ENCODE results near the gene CMTM4.

DNA sequence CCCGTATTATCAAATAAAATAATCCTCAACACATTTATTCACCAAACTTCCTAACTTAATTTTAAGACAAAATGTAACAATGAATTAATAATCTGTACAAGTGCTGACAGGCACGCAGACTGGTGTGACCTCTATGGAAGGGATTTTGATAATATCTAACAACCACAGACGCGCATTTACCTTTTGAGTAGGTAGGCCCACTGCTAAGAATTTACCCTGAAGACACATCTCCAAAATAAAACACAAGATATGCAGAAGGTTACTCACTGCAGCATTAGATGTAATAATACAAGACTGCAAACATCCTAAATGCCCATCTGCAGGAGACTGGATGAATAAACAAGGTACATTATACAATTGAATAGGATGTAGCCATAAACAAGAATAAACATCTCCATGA, 22.7 kb upstream of the CMTM4 start:
- no peak for TF ChIP-seq EZH2phosphoT487 (IDR thresholded peaks at IDR 0.05; ENCODE audit: unreplicated experiment)
- TF ChIP-seq, protein P1, sequence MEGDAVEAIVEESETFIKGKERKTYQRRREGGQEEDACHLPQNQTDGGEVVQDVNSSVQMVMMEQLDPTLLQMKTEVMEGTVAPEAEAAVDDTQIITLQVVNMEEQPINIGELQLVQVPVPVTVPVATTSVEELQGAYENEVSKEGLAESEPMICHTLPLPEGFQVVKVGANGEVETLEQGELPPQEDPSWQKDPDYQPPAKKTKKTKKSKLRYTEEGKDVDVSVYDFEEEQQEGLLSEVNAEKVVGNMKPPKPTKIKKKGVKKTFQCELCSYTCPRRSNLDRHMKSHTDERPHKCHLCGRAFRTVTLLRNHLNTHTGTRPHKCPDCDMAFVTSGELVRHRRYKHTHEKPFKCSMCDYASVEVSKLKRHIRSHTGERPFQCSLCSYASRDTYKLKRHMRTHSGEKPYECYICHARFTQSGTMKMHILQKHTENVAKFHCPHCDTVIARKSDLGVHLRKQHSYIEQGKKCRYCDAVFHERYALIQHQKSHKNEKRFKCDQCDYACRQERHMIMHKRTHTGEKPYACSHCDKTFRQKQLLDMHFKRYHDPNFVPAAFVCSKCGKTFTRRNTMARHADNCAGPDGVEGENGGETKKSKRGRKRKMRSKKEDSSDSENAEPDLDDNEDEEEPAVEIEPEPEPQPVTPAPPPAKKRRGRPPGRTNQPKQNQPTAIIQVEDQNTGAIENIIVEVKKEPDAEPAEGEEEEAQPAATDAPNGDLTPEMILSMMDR (conservative IDR thresholded peaks at IDR 0.05; ENCODE audit: low read depth in 2 of 2), result no peak
- no peak for TF ChIP-seq EZH2 (IDR thresholded peaks at IDR 0.05; ENCODE audit: low read depth, unreplicated experiment)
- TF ChIP-seq, protein P2, sequence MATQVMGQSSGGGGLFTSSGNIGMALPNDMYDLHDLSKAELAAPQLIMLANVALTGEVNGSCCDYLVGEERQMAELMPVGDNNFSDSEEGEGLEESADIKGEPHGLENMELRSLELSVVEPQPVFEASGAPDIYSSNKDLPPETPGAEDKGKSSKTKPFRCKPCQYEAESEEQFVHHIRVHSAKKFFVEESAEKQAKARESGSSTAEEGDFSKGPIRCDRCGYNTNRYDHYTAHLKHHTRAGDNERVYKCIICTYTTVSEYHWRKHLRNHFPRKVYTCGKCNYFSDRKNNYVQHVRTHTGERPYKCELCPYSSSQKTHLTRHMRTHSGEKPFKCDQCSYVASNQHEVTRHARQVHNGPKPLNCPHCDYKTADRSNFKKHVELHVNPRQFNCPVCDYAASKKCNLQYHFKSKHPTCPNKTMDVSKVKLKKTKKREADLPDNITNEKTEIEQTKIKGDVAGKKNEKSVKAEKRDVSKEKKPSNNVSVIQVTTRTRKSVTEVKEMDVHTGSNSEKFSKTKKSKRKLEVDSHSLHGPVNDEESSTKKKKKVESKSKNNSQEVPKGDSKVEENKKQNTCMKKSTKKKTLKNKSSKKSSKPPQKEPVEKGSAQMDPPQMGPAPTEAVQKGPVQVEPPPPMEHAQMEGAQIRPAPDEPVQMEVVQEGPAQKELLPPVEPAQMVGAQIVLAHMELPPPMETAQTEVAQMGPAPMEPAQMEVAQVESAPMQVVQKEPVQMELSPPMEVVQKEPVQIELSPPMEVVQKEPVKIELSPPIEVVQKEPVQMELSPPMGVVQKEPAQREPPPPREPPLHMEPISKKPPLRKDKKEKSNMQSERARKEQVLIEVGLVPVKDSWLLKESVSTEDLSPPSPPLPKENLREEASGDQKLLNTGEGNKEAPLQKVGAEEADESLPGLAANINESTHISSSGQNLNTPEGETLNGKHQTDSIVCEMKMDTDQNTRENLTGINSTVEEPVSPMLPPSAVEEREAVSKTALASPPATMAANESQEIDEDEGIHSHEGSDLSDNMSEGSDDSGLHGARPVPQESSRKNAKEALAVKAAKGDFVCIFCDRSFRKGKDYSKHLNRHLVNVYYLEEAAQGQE (IDR thresholded peaks at IDR 0.05; ENCODE audit: unreplicated experiment), result no peak
- no peak for TF ChIP-seq POLR2AphosphoS5 (IDR thresholded peaks at IDR 0.05; ENCODE audit: low read depth)
- no peak for TF ChIP-seq CREB1 (CRISPR knock-in tag; IDR thresholded peaks at IDR 0.05; ENCODE audit: low read depth)
- TF ChIP-seq NANOG (IDR thresholded peaks at IDR 0.05; ENCODE audit: borderline replicate concordance), result no peak
- no peak for TF ChIP-seq JUNB (IDR thresholded peaks at IDR 0.05; ENCODE audit: unreplicated experiment)
- TF ChIP-seq ZNF331 (CRISPR knock-in tag; IDR thresholded peaks at IDR 0.05; ENCODE audit: low read depth), result no peak

Measured in GM23338 (cell line).